ENCODE data around the gene FBLN1.
"Not testable (repeated sequence)": the region's sequence is repeated elsewhere in the genome, so short reads cannot be mapped to it uniquely, and the experiment has no call there.

Gene FBLN1

GRCh38 chr22:45549762-45550378, 47.2 kb downstream of the FBLN1 start:
- DNase-seq, result no peak

GRCh38 chr22:45550416-45550815, 47.7 kb downstream of the FBLN1 start:
- DNase-seq, result no peak

GRCh38 chr22:45550891-45551290, 48.2 kb downstream of the FBLN1 start:
- no peak for DNase-seq

- DNase-seq, result no peak
Measured at GRCh38 chr22:45551310-45552016, 48.8 kb downstream of the FBLN1 start.

- DNase-seq, result no peak
Measured at GRCh38 chr22:45552017-45552411, 49.3 kb downstream of the FBLN1 start.

- DNase-seq, result peak; percentile 75
Measured at GRCh38 chr22:45552580-45553350, 50.1 kb downstream of the FBLN1 start.

GRCh38 chr22:45553351-45554039, 50.8 kb downstream of the FBLN1 start:
- DNase-seq, result peak; percentile 84

GRCh38 chr22:45554040-45554406, 51.3 kb downstream of the FBLN1 start:
- no peak for DNase-seq

GRCh38 chr22:45554861-45555260, 52.2 kb downstream of the FBLN1 start:
- no peak for DNase-seq

GRCh38 chr22:45557926-45558325, 55.2 kb downstream of the FBLN1 start:
- not testable (repeated sequence) for DNase-seq

- not testable (repeated sequence) for DNase-seq
Measured at GRCh38 chr22:45560092-45560491, 57.4 kb downstream of the FBLN1 start.

GRCh38 chr22:45560761-45561160, 58.1 kb downstream of the FBLN1 start:
- DNase-seq, result not testable (repeated sequence)

GRCh38 chr22:45562102-45562501, 59.4 kb downstream of the FBLN1 start:
- no peak for DNase-seq

GRCh38 chr22:45562537-45563361, 60.1 kb downstream of the FBLN1 start:
- DNase-seq, result no peak

- no peak for DNase-seq
Measured at GRCh38 chr22:45563362-45564040, 60.8 kb downstream of the FBLN1 start.

- DNase-seq, result no peak
Measured at GRCh38 chr22:45564349-45565030, 61.8 kb downstream of the FBLN1 start.

- DNase-seq, result no peak
Measured at GRCh38 chr22:45565171-45565570, 62.5 kb downstream of the FBLN1 start.

GRCh38 chr22:45565973-45566372, 63.3 kb downstream of the FBLN1 start:
- DNase-seq, result no peak

GRCh38 chr22:45568213-45568612, 65.5 kb downstream of the FBLN1 start:
- no peak for DNase-seq

- DNase-seq, result no peak
Measured at GRCh38 chr22:45571089-45571488, 68.4 kb downstream of the FBLN1 start.

- no peak for DNase-seq
Measured at GRCh38 chr22:45572444-45572843, 69.8 kb downstream of the FBLN1 start.
